MM.1S (cell line): ENCODE measurements around the gene SEMA6B.

Experiments used
- DNase-seq: peaks from one replicate; pipeline ENCODE4 v3.0.0-alpha.2; 2015
- H2AFZ ChIP-seq: fragments of 300-600 bp; sonication (generic); 2 replicates; pipeline ENCODE4 v1.6.0; 2016; ENCODE audit warnings: antibody characterized with exemption, low read length
- H3F3A ChIP-seq: fragments of 300-600 bp; sonication (generic); 2 replicates; pipeline ENCODE4 v1.6.1; 2016; ENCODE audit warnings: mild to moderate bottlenecking, antibody characterized with exemption, low read length, moderate library complexity, mixed read lengths; ENCODE audit not compliant: insufficient read depth
- H3K27ac ChIP-seq: fragments of 300-600 bp; sonication (generic); 2 replicates; pipeline ENCODE4 v1.5.1; 2016; ENCODE audit warnings: mild to moderate bottlenecking, low read length
- H3K27me3 ChIP-seq: fragments of 300-600 bp; sonication (generic); replicated peaks from 2 replicates; pipeline ENCODE4 v1.6.0; 2016; ENCODE audit warnings: low read length; ENCODE audit not compliant: insufficient read depth
- H3K36me3 ChIP-seq: fragments of 300-600 bp; sonication (generic); replicated peaks from 2 replicates; pipeline ENCODE4 v1.6.1; 2016; ENCODE audit warnings: mild to moderate bottlenecking, low read length, mixed read lengths; ENCODE audit not compliant: insufficient read depth
- H3K4me1 ChIP-seq: fragments of 300-600 bp; sonication (generic); 2 replicates; pipeline ENCODE4 v1.6.1; 2016; ENCODE audit warnings: low read length, mixed read lengths
- H3K4me2 ChIP-seq: fragments of 300-600 bp; sonication (generic); 2 replicates; pipeline ENCODE4 v1.6.0; 2016; ENCODE audit warnings: low read depth, low read length
- H3K4me3 ChIP-seq: fragments of 300-600 bp; sonication (generic); 2 replicates; pipeline ENCODE4 v1.5.1; 2016; ENCODE audit warnings: low read length, mixed read lengths
- H3K79me2 ChIP-seq: fragments of 300-600 bp; sonication (generic); 2 replicates; pipeline ENCODE4 v1.6.1; 2016; ENCODE audit warnings: mixed run types, low read length, mixed read lengths
- H3K9ac ChIP-seq: fragments of 300-600 bp; sonication (generic); 2 replicates; pipeline ENCODE4 v1.6.1; 2016; ENCODE audit warnings: low read length, mixed read lengths
- H3K9me2 ChIP-seq: fragments of 300-600 bp; sonication (generic); replicated peaks from 2 replicates; pipeline ENCODE4 v1.6.1; 2016; ENCODE audit warnings: mild to moderate bottlenecking, low read length, mixed read lengths; ENCODE audit not compliant: insufficient read depth
- H3K9me3 ChIP-seq: fragments of 300-600 bp; sonication (generic); replicated peaks from 2 replicates; pipeline ENCODE4 v1.6.1; 2016; ENCODE audit warnings: mild to moderate bottlenecking, low read length, mixed read lengths; ENCODE audit not compliant: insufficient read depth
- H4K20me1 ChIP-seq: fragments of 300-600 bp; sonication (generic); 2 replicates; pipeline ENCODE4 v1.6.1; 2016; ENCODE audit warnings: mild to moderate bottlenecking, low read length, moderate library complexity, mixed read lengths; ENCODE audit not compliant: insufficient read depth
- CTCF ChIP-seq: fragments of 300-600 bp; sonication (generic); IDR thresholded peaks from 2 replicates; pipeline ENCODE4 v1.5.1; 2016; ENCODE audit warnings: antibody characterized with exemption, low read length, mixed read lengths
- EZH2 ChIP-seq: fragments of 300-600 bp; sonication (generic); optimal IDR thresholded peaks from 2 replicates; pipeline ENCODE3; 2017; ENCODE audit warnings: low read depth, mild to moderate bottlenecking, antibody characterized with exemption, low read length, mixed read lengths
- EZH2phosphoT487 ChIP-seq: fragments of 300-600 bp; sonication (generic); IDR thresholded peaks from 2 replicates; pipeline ENCODE4 v1.6.1; 2018; ENCODE audit warnings: antibody characterized with exemption, low read length

Gene SEMA6B

DNA sequence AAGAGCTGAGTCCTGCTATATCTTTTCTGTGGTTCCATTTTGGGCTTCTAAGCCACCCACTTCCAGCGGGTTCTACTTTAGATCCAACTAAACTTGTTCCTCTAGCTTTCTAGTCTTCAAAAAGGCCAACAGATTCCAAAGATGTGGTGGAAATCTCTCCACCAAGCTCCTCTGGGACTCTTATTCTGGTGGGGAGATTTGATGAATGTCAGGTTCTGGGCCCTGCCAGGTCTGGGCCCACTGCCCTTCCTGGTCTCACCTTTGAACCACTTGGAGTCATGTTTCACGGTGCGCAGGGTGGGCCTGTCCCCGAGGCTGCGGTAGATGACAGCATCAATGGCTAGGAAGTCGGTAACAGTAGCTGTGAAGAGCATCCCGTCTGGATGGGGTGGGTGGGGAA is 4.8 kb downstream of the SEMA6B start:
- Histone ChIP-seq H3K4me1 (no peaks in the 10 kb centered on the region), H3K27me3 (peaks cover 57% of the 10 kb centered on the region), H3K9me3 (no peaks in the 10 kb centered on the region), H3K4me3 (no peak overlapping the region), H3K9ac (no peak overlapping the region), H3K36me3 (no peaks in the 10 kb centered on the region), H3F3A (no peaks in the 10 kb centered on the region), H3K9me2 (no peaks in the 10 kb centered on the region), H3K27ac (no peak overlapping the region), H2AFZ (no peak overlapping the region), H3K79me2 (no peaks in the 10 kb centered on the region), H4K20me1 (no peaks in the 10 kb centered on the region), H3K4me2 (no peak overlapping the region)
- TF ChIP-seq EZH2phosphoT487 (no peak), EZH2 (no peak), CTCF (no peak)
- DNase-seq: no peak

DNA sequence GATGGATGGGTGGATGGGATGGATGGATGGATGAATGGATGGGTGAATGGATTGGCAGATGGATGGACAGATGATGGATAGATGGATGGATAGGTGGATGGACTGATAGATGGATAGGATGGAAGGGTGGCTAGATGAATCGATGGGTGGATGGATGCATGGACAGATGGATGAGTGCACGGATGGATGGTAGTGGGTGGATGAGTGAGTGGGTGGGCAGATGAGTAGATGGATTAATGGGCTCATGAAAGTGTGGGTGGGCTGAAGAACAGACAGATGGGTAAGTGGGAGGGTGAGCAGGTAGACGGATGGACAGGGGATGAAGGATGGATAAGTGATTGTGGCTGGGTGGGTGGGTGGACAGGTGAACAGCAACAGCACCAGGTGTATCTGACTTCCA is 5.7 kb downstream of the SEMA6B start:
- Histone ChIP-seq H3K9me3 (no peaks in the 10 kb centered on the region), H3K9me2 (no peaks in the 10 kb centered on the region), H4K20me1 (no peaks in the 10 kb centered on the region), H3K79me2 (no peaks in the 10 kb centered on the region), H3K4me2 (no peak overlapping the region), H3K4me1 (no peaks in the 10 kb centered on the region), H3K4me3 (no peak overlapping the region), H3F3A (no peaks in the 10 kb centered on the region), H3K9ac (no peak overlapping the region), H2AFZ (no peak overlapping the region), H3K27ac (no peak overlapping the region), H3K36me3 (no peaks in the 10 kb centered on the region), H3K27me3 (peaks cover 54% of the 10 kb centered on the region)
- no peak for DNase-seq
- no peak for TF ChIP-seq CTCF
- no peak for TF ChIP-seq EZH2
- no peak for TF ChIP-seq EZH2phosphoT487

DNA sequence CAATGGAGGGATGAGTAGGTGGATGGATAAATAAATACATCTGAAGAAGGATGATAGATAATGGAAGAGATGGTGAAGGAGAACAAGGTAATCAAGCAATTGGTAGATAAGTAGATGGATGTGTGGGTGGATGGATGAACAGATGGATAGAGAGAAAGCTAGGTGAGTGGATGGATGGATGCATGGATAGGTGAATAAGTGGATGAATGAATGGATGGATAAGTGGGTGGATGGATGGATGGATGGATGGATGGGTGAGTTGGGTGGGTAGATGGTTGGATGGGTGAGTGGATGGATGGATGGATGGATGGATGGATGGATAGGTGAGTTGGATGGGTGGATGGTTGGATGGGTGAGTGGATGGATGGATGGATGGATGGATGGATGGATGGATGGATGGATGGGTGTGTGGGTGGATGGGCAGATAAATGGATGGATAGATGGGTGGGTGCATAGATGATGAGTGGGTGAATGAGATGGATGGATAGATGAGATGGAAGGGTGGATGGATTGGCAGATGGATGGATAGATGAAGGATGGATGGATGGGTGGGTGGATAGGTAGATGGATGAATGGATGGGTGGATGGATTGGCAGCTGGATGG is 6.3 kb downstream of the SEMA6B start:
- Histone ChIP-seq H3K9me3 (no peaks in the 10 kb centered on the region), H3K4me1 (no peaks in the 10 kb centered on the region)

More for the DNA sequence above, 6.3 kb downstream of the SEMA6B start:
- H3F3A ChIP-seq: no peaks in the 10 kb centered on the region
- H3K27ac ChIP-seq: no peak overlapping the region
- H3K36me3 ChIP-seq: no peaks in the 10 kb centered on the region
- no peak overlapping the region for H3K4me2 ChIP-seq
- peaks cover 58% of the 10 kb centered on the region for H3K27me3 ChIP-seq
- H3K9me2 ChIP-seq: no peaks in the 10 kb centered on the region
- H3K4me3 ChIP-seq: no peak overlapping the region
- no peaks in the 10 kb centered on the region for H4K20me1 ChIP-seq
- no peak overlapping the region for H2AFZ ChIP-seq
- DNase-seq: no peak
- TF ChIP-seq CTCF (no peak), EZH2 (no peak), EZH2phosphoT487 (no peak)
- no peak overlapping the region for H3K9ac ChIP-seq
- H3K79me2 ChIP-seq: no peaks in the 10 kb centered on the region
